Tibial nerve (tissue), 4 donors: ENCODE results near the gene LST1. TPM values are rescaled to one million over a fixed set of nuclear protein-coding genes. Genes with fewer than 3 reads are reported as not detected.
A peak's percentile ranks its signal among the peaks of the same experiment; 100 is the strongest.

Experiments
- DNase-seq, 2 donors: peaks; one replicate each; pipeline ENCODE4 v3.0.0-alpha.2; 2019; ENCODE audit warnings: low spot score in 2 of 2
- H3K27ac ChIP-seq, 4 donors: fragments of 200-600 bp; sonication (generic) in 3 of 4; one replicate each; pipeline ENCODE4 v1.5.1; 2017 to 2019; ENCODE audit warnings: mild to moderate bottlenecking in 1 of 4
- H3K27me3 ChIP-seq, 2 donors: fragments of 200-600 bp; sonication (generic) in 1 of 2; one replicate each; pipeline versions ENCODE4 v1.5.1 to v1.6.0; 2017 to 2019
- H3K36me3 ChIP-seq, 3 donors: fragments of 200-600 bp; sonication (generic); one replicate each; pipeline ENCODE4 v1.5.1; 2018 to 2019
- H3K4me1 ChIP-seq, 4 donors: fragments of 200-600 bp; sonication (generic) in 3 of 4; one replicate each; pipeline ENCODE4 v1.5.1; 2017 to 2019
- H3K4me3 ChIP-seq, 4 donors: fragments of 200-600 bp; sonication (generic) in 3 of 4; one replicate each; pipeline ENCODE4 v1.5.1; 2017 to 2019; ENCODE audit warnings: mild to moderate bottlenecking in 1 of 4, moderate library complexity in 1 of 4
- H3K9me3 ChIP-seq, 4 donors: fragments of 200-600 bp; sonication (generic) in 3 of 4; one replicate each; pipeline ENCODE4 v1.5.1; 2017 to 2019
- CTCF ChIP-seq, 5 experiments: fragments of 200-600 bp in 3 of 5; fragments of 450-650 bp in 2 of 5; sonication (generic) in 3 of 5; IDR thresholded peaks; one replicate each; pipeline ENCODE4 v1.5.1; 2016 to 2019; ENCODE audit warnings: antibody characterized with exemption in 5 of 5, mild to moderate bottlenecking in 3 of 5, moderate library complexity in 2 of 5
- EP300 ChIP-seq, 2 donors: sonication (generic); formaldehyde crosslinking; IDR thresholded peaks; one replicate each; pipeline ENCODE4 v1.6.1; 2017; ENCODE audit warnings: antibody characterized with exemption in 2 of 2, mild to moderate bottlenecking in 1 of 2
- POLR2A ChIP-seq, 2 donors: fragments of 450-650 bp; IDR thresholded peaks; one replicate each; pipeline ENCODE4 v1.6.1; 2017; ENCODE audit warnings: antibody characterized with exemption in 2 of 2, mild to moderate bottlenecking in 2 of 2, moderate library complexity in 2 of 2
- WGBS, 2 donors: methylation state at CpG; one replicate each; pipeline ENCODE4 v1.1.5; 2018; 5-methylcytosine and 5-hydroxymethylcytosine counted together
- total RNA-seq, 4 donors: library from RNA; depleted of rRNA; stranded (reverse); fragments of >200 nt; gene quantifications; one replicate each; pipeline ENCODE4 v1.1.0, GENCODE V29; 2016

Gene LST1
- total RNA-seq, 4 donors from 2014 or later, result 15.7 to 86.5 (median 20.8) TPM

- Histone ChIP-seq H3K4me3 (no peak overlapping the region), H3K4me1 (peaks cover 0 to 3% (median 0%) of the 10 kb centered on the region in 4 donors), H3K36me3 (no peaks in the 10 kb centered on the region), H3K27ac (no peak overlapping the region), H3K27me3 (peaks cover 0 to 6% of the 10 kb centered on the region in 2 donors), H3K9me3 (no peaks in the 10 kb centered on the region)
- DNase-seq, result no peak
- TF ChIP-seq POLR2A (IDR thresholded peaks at IDR 0.05), result no peak
- no peak for TF ChIP-seq EP300 (IDR thresholded peaks at IDR 0.05)
- no peak for TF ChIP-seq CTCF (IDR thresholded peaks at IDR 0.05)
- WGBS, 2 donors, result 30 to 31% methylated on average over 8 to 9 of the region's 9 CpGs
Observed at GRCh38 chr6:31567531-31568370, 18.3 kb upstream of the LST1 start.

GRCh38 chr6:31568537-31568961 lies 17.5 kb upstream of the LST1 start:
- Histone ChIP-seq H3K36me3 (no peaks in the 10 kb centered on the region), H3K4me1 (peaks cover 0 to 3% (median 0%) of the 10 kb centered on the region in 4 donors), H3K9me3 (no peaks in the 10 kb centered on the region), H3K27me3 (peaks cover 0 to 6% of the 10 kb centered on the region in 2 donors), H3K4me3 (no peak overlapping the region), H3K27ac (no peak overlapping the region)
- TF ChIP-seq EP300 (IDR thresholded peaks at IDR 0.05) (peak in 1 of 2 donors; percentile 19), CTCF (IDR thresholded peaks at IDR 0.05) (no peak)
- WGBS, 2 donors, result 64 to 73% methylated on average over 3 of the region's 3 CpGs
- no peak for DNase-seq

GRCh38 chr6:31569861-31570536 lies 16.1 kb upstream of the LST1 start:
- 82 to 90% methylated on average over 1 of the region's 1 CpG for WGBS, 2 donors
- TF ChIP-seq POLR2A (IDR thresholded peaks at IDR 0.05), result no peak
- no peak for TF ChIP-seq EP300 (IDR thresholded peaks at IDR 0.05)
- peaks cover 0 to 6% of the 10 kb centered on the region in 2 donors for H3K27me3 ChIP-seq
- H3K36me3 ChIP-seq, result no peaks in the 10 kb centered on the region
- H3K9me3 ChIP-seq, result no peaks in the 10 kb centered on the region
- DNase-seq, result no peak
- no peak overlapping the region for H3K4me3 ChIP-seq
- no peak overlapping the region for H3K27ac ChIP-seq
- peaks cover 0 to 9% (median 0%) of the 10 kb centered on the region in 4 donors for H3K4me1 ChIP-seq

- no peak for DNase-seq
- Histone ChIP-seq H3K4me3 (peak within 1 kb of the TSS in 1 of 4 donors; percentile 29), H3K27ac (peak within 1 kb of the TSS in 1 of 4 donors; percentile 79), H3K9me3 (no peaks in the 10 kb centered on the region), H3K36me3 (no peaks in the 10 kb centered on the region), H3K4me1 (peaks cover 0 to 11% (median 0%) of the 10 kb centered on the region in 4 donors), H3K27me3 (peaks cover 0 to 6% of the 10 kb centered on the region in 2 donors)
- TF ChIP-seq CTCF (IDR thresholded peaks at IDR 0.05) (no peak), POLR2A (IDR thresholded peaks at IDR 0.05) (no peak), EP300 (IDR thresholded peaks at IDR 0.05) (no peak)
- 82 to 83% methylated on average over 27 of the region's 27 CpGs for WGBS, 2 donors
Observed at GRCh38 chr6:31572041-31572911, 13.8 kb upstream of the LST1 start, which contains the start of gene LTA. Gene LTA (plus strand): TSS chr6:31572289. CDS start chr6:31572743, 454 bp downstream.
